Cortex of kidney (tissue), 1 donor: ENCODE results near the gene GMCL2.
"Not testable (repeated sequence)": the region's sequence is repeated elsewhere in the genome, so short reads cannot be mapped to it uniquely, and the experiment has no call there.

Experiments used
- DNase-seq: peaks from one replicate; lab custom pipeline; 2025; lab: John Stamatoyannopoulos, UW

GMCL2 gene

GRCh38 chr5:178187014-178187413, at the start of gene GMCL2:
Gene GMCL2, minus strand, starts transcription at chr5:178187371. Its CDS starts 72 bp downstream, at chr5:178187299.
- no peak for DNase-seq

- no peak for DNase-seq
These were observed 49.5 kb upstream of the GMCL2 start for GRCh38 chr5:178236679-178237078.

- no peak for DNase-seq
These were observed 49.0 kb upstream of the GMCL2 start for GRCh38 chr5:178236126-178236525.

- no peak for DNase-seq
These were observed 48.4 kb upstream of the GMCL2 start for GRCh38 chr5:178235588-178235974.

GRCh38 chr5:178234750-178235587, 47.8 kb upstream of the GMCL2 start:
- DNase-seq, result no peak

- DNase-seq, result no peak
These were observed 47.1 kb upstream of the GMCL2 start for GRCh38 chr5:178234121-178234749.

- no peak for DNase-seq
These were observed 45.8 kb upstream of the GMCL2 start for GRCh38 chr5:178232920-178233429.

GRCh38 chr5:178232124-178232919, 45.2 kb upstream of the GMCL2 start, which contains the start of gene PHYKPL:
Gene PHYKPL, minus strand, starts transcription at chr5:178232802. Its CDS starts 252 bp downstream, at chr5:178232550.
- DNase-seq, result no peak

- no peak for DNase-seq
These were observed 44.5 kb upstream of the GMCL2 start for GRCh38 chr5:178231539-178232123.

GRCh38 chr5:178230879-178231538, 43.8 kb upstream of the GMCL2 start:
- DNase-seq, result no peak

- DNase-seq, result no peak
These were observed 42.7 kb upstream of the GMCL2 start for GRCh38 chr5:178229861-178230260.

GRCh38 chr5:178229111-178229510, 41.9 kb upstream of the GMCL2 start:
- DNase-seq, result not testable (repeated sequence)

GRCh38 chr5:178228609-178229008, 41.4 kb upstream of the GMCL2 start:
- DNase-seq, result no peak

GRCh38 chr5:178227929-178228328, 40.8 kb upstream of the GMCL2 start:
- DNase-seq, result no peak

- no peak for DNase-seq
These were observed 40.0 kb upstream of the GMCL2 start for GRCh38 chr5:178227138-178227659.

GRCh38 chr5:178225174-178225573, 38.0 kb upstream of the GMCL2 start:
- no peak for DNase-seq

- DNase-seq, result no peak
These were observed 37.2 kb upstream of the GMCL2 start for GRCh38 chr5:178224403-178224802.

- DNase-seq, result no peak
These were observed 36.7 kb upstream of the GMCL2 start for GRCh38 chr5:178223828-178224335.

GRCh38 chr5:178223196-178223773, 36.1 kb upstream of the GMCL2 start:
- DNase-seq, result no peak

GRCh38 chr5:178222292-178222691, 35.1 kb upstream of the GMCL2 start:
- no peak for DNase-seq
